IMR-90 (cell line): ENCODE measurements around the gene HCAR3. TPM values are rescaled to one million over a fixed set of nuclear protein-coding genes. Genes with fewer than 3 reads are reported as not detected.
"Not testable (repeated sequence)": the region's sequence is repeated elsewhere in the genome, so short reads cannot be mapped to it uniquely, and the experiment has no call there.

ENCODE experiments used
- ATAC-seq: fragments of 200-7000 bp; cut with Tn5 transposase; 2 replicates; pipeline ENCODE4 v1.9.1; 2020; ENCODE audit warnings: low read depth, mild to moderate bottlenecking, moderate library complexity
- BruUV-seq: library from RNA; stranded (reverse); fragments of 400-500 nt; replicated peaks from 2 replicates; lab custom pipeline; 2021; lab: Mats Ljungman, UMichigan
- CTCF ChIA-PET: fragments of 300-600 bp; formaldehyde crosslinking; extraction: SDS; loops from one replicate; lab custom pipeline; 2021; ENCODE audit warnings: antibody characterized with exemption; lab: Yijun Ruan, JAX
- POLR2A ChIA-PET: fragments of 300-600 bp; sonication (Branson Sonifier 250); formaldehyde crosslinking; loops from one replicate; lab custom pipeline; 2022; ENCODE audit warnings: antibody characterized with exemption; ENCODE audit not compliant: unreplicated experiment; lab: Charles Lee
- DNase-seq: peaks from one replicate; pipeline ENCODE4 v3.0.0; 2013
- H2AFZ ChIP-seq: replicated peaks from 2 replicates; pipeline ENCODE3; 2013; ENCODE audit warnings: low read length, mild to moderate bottlenecking; ENCODE audit not compliant: poor library complexity
- H2AK5ac ChIP-seq: 2 replicates; pipeline ENCODE4 v1.6.1; 2013; ENCODE audit warnings: low read depth, low read length, inconsistent platforms
- H2AK9ac ChIP-seq: replicated peaks from 2 replicates; pipeline ENCODE3; 2013; ENCODE audit warnings: mild to moderate bottlenecking, low read depth, low read length, moderate library complexity; ENCODE audit not compliant: poor library complexity
- H2BK120ac ChIP-seq: 2 replicates; pipeline ENCODE4 v1.6.1; 2013; ENCODE audit warnings: low read depth, low read length, inconsistent platforms
- H2BK15ac ChIP-seq: 3 replicates; pipeline ENCODE4 v1.6.1; 2013; ENCODE audit warnings: low read depth, low read length, inconsistent platforms
- H2BK20ac ChIP-seq: 2 replicates; pipeline ENCODE4 v1.6.1; 2013; ENCODE audit warnings: low read depth, mild to moderate bottlenecking, inconsistent platforms, low read length, moderate library complexity
- H2BK5ac ChIP-seq: 2 replicates; pipeline ENCODE4 v1.6.1; 2013; ENCODE audit warnings: mild to moderate bottlenecking, low read depth, low read length, inconsistent platforms; ENCODE audit not compliant: poor library complexity, severe bottlenecking
- H3K14ac ChIP-seq: replicated peaks from 2 replicates; pipeline ENCODE4 v1.6.1; 2013; ENCODE audit warnings: low read depth, low read length, inconsistent platforms
- H3K18ac ChIP-seq: 2 replicates; pipeline ENCODE4 v1.6.1; 2013; ENCODE audit warnings: low read depth, low read length, control low read depth
- H3K23ac ChIP-seq: 2 replicates; pipeline ENCODE4 v1.6.1; 2013; ENCODE audit warnings: low read depth, low read length, inconsistent platforms
- H3K27ac ChIP-seq: 2 replicates; pipeline ENCODE4 v1.5.1; 2013; ENCODE audit warnings: mild to moderate bottlenecking, control low read depth, low read length; ENCODE audit not compliant: insufficient read depth
- H3K27me3 ChIP-seq: 2 replicates; pipeline ENCODE4 v1.6.1; 2013; ENCODE audit warnings: low read length; ENCODE audit not compliant: control insufficient read depth, insufficient read depth
- H3K36me3 ChIP-seq: 2 replicates; pipeline ENCODE4 v1.6.1; 2013; ENCODE audit warnings: low read length, mixed read lengths; ENCODE audit not compliant: control insufficient read depth, insufficient read depth
- H3K4ac ChIP-seq: 2 replicates; pipeline ENCODE4 v1.6.1; 2013; ENCODE audit warnings: low read depth, low read length, inconsistent platforms
- H3K4me1 ChIP-seq: 2 replicates; pipeline ENCODE4 v1.6.1; 2013; ENCODE audit warnings: low read length, mixed read lengths; ENCODE audit not compliant: control insufficient read depth, insufficient read depth
- H3K4me2 ChIP-seq: 2 replicates; pipeline ENCODE4 v1.6.1; 2013; ENCODE audit warnings: low read depth, mild to moderate bottlenecking, control low read depth, low read length, moderate library complexity
- H3K4me3 ChIP-seq: 2 replicates; pipeline ENCODE4 v1.5.1; 2013; ENCODE audit warnings: low read depth, mild to moderate bottlenecking, control low read depth, low read length, moderate library complexity; ENCODE audit not compliant: insufficient read depth
- H3K56ac ChIP-seq: 2 replicates; pipeline ENCODE4 v1.6.1; 2013; ENCODE audit warnings: low read length, inconsistent platforms; ENCODE audit not compliant: insufficient read depth; ENCODE audit errors: extremely low read depth
- H3K79me1 ChIP-seq, 2 experiments: 2 replicates each; pipeline ENCODE4 v1.6.1; 2013; ENCODE audit warnings: low read length in 2 of 2, inconsistent platforms in 1 of 2, low read depth in 1 of 2
- H3K9ac ChIP-seq: 2 replicates; pipeline ENCODE4 v1.6.1; 2013; ENCODE audit warnings: low read depth, low read length, control low read depth
- H3K9me1 ChIP-seq: 2 replicates; pipeline ENCODE4 v1.6.1; 2013; ENCODE audit warnings: low read length, inconsistent platforms; ENCODE audit not compliant: insufficient read depth
- H3K9me3 ChIP-seq: 2 replicates; pipeline ENCODE4 v1.6.1; 2013; ENCODE audit warnings: low read length; ENCODE audit not compliant: control insufficient read depth, insufficient read depth
- H4K20me1 ChIP-seq: 2 replicates; pipeline ENCODE4 v1.6.1; 2013; ENCODE audit warnings: low read length, inconsistent platforms; ENCODE audit not compliant: insufficient read depth
- H4K5ac ChIP-seq: 2 replicates; pipeline ENCODE4 v1.6.1; 2013; ENCODE audit warnings: mild to moderate bottlenecking, low read depth, low read length, control low read depth
- H4K8ac ChIP-seq, 2 experiments: 2 replicates each; pipeline ENCODE4 v1.6.1; 2013; ENCODE audit warnings: low read depth in 2 of 2, low read length in 2 of 2, control low read depth in 1 of 2, inconsistent platforms in 1 of 2
- H4K91ac ChIP-seq: 2 replicates; pipeline ENCODE4 v1.6.1; 2013; ENCODE audit warnings: low read depth, low read length, inconsistent platforms; ENCODE audit not compliant: insufficient read depth
- WGBS, 2 experiments: methylation state at CpG; one replicate each; pipeline versions ENCODE4 v1.1.5 to v1.1.7; 2013; ENCODE audit warnings: missing lambda C conversion rate in 2 of 2; ENCODE audit not compliant: insufficient read length in 1 of 2; ENCODE audit errors: extremely low coverage in 2 of 2; 5-methylcytosine and 5-hydroxymethylcytosine counted together
- dilution Hi-C: fragments of 300-500 bp; cut with HindIII; formaldehyde crosslinking; loops from one replicate; pipeline ENCODE4 v1.14.3; 2018; ENCODE audit warnings: low sequenced_read_pairs; ENCODE audit not compliant: unreplicated experiment
- in situ Hi-C: fragments of 300-500 bp; cut with MboI; formaldehyde crosslinking; loops from 3 replicates; pipeline ENCODE4 v1.14.3; 2019; ENCODE audit warnings: low sequenced_read_pairs, inconsistent platforms, mixed read lengths
- intact Hi-C: fragments of 100-400 bp; cut with micrococcal nuclease; formaldehyde crosslinking; loops from 2 replicates; pipeline ENCODE4 v1.10.0; 2022
- polyA plus RNA-seq, 3 experiments: library from polyadenylated mRNA; depleted of rRNA; stranded (reverse); fragments of >200 nt; gene quantifications; 2 replicates each; pipeline ENCODE4 v1.2.3, GENCODE V29; 2012; ENCODE audit warnings: low replicate concordance in 1 of 3
- total RNA-seq: library from RNA; depleted of rRNA; stranded (reverse); fragments of >200 nt; gene quantifications from 2 replicates; pipeline ENCODE4 v1.2.3, GENCODE V29; 2012

Gene HCAR3
- total and polyA plus RNA-seq, 2 of the 4 experiments (the other 2 are of a cell fraction): not detected

DNA sequence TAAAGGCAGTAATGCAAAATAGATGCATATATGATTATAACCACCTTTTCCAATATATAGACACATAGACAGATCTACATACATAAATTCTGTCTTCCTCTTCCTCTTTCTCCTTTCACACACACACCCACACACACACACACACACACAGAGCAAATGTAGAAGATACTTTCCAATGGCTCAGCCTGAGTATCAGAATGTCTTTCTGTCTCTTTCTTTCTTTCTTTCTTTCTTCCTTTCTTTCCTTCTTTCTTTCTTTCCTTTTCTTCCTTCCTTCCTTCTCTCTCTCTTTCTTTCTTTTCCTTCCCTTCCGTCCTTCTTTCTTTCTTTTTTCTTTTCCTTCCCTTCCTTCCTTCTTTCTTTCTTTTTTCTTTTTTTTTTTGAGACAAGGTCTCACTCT is 5.3 kb downstream of the HCAR3 start:
- H2AK9ac ChIP-seq, H2AFZ ChIP-seq, CTCF ChIA-PET, BruUV-seq, H3K4me1 ChIP-seq, H3K23ac ChIP-seq, dilution Hi-C loops, H4K20me1 ChIP-seq, H3K4me2 ChIP-seq, H3K9me3 ChIP-seq, H3K79me1 ChIP-seq, DNase-seq, H3K56ac ChIP-seq, H3K27ac ChIP-seq, H3K14ac ChIP-seq, ATAC-seq, H3K27me3 ChIP-seq, H2AK5ac ChIP-seq, H4K5ac ChIP-seq, H3K4me3 ChIP-seq, H2BK120ac ChIP-seq, intact Hi-C loops, H3K9ac ChIP-seq, H3K4ac ChIP-seq, H2BK15ac ChIP-seq, H3K9me1 ChIP-seq, in situ Hi-C loops, POLR2A ChIA-PET, H4K8ac ChIP-seq, H4K91ac ChIP-seq, H3K36me3 ChIP-seq, H2BK20ac ChIP-seq, H3K18ac ChIP-seq, H2BK5ac ChIP-seq: not testable (repeated sequence)
- WGBS, 2 experiments: 50% methylated on average over 1 of the region's 1 CpG; no CpG with 5 or more reads in 1 of the 2 experiments

DNA sequence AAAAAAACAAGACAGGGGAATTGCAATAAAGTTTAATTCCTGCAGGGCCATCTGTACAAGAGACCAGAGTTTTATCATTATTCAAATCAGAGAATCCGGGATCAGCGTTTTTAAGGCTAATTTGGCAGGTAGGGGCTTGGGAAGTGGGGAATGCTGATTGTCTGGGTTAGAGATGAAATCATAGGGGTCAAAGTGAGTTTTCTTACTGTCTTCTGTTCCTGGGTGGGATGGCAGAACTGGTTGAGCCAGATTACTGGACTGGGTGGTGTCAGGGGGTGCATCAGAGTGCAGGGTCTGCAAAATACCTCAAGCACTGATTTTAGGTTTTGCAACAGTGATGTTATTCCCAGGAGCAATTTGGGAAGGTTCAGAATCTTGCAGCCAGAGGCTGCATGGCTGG is 6.3 kb downstream of the HCAR3 start:
- in situ Hi-C loops, intact Hi-C loops, dilution Hi-C loops, BruUV-seq, H2BK20ac ChIP-seq, CTCF ChIA-PET, H3K9me3 ChIP-seq, H4K8ac ChIP-seq, H3K27ac ChIP-seq, H4K5ac ChIP-seq, H3K79me1 ChIP-seq, H3K36me3 ChIP-seq, H3K4me1 ChIP-seq, H2BK15ac ChIP-seq, H3K4ac ChIP-seq, H2AFZ ChIP-seq, H3K56ac ChIP-seq, H2AK5ac ChIP-seq, DNase-seq, H3K18ac ChIP-seq, H3K14ac ChIP-seq, H4K91ac ChIP-seq, H2BK5ac ChIP-seq, H3K4me2 ChIP-seq, H3K9ac ChIP-seq, ATAC-seq, H4K20me1 ChIP-seq, H3K4me3 ChIP-seq, H2AK9ac ChIP-seq, H3K27me3 ChIP-seq, POLR2A ChIA-PET, H3K23ac ChIP-seq, H2BK120ac ChIP-seq, H3K9me1 ChIP-seq: not testable (repeated sequence)
- WGBS, 2 experiments: no CpG with 5 or more reads among the region's 2 CpGs
